BLaER1 treated with 17β-estradiol and CSF1 and Interleukin-3, amounts not matched to agents 10 nM and 100 nM (cell line): Measurements from ENCODE around the gene IGF2BP2.
A peak's percentile ranks its signal among the peaks of the same experiment; 100 is the strongest.
"Not testable (repeated sequence)": the region's sequence is repeated elsewhere in the genome, so short reads cannot be mapped to it uniquely, and the experiment has no call there.

Experiments
- H3K27ac ChIP-seq, 11 experiments: shearing (Covaris generic); formaldehyde crosslinking; 2 replicates each; pipeline ENCODE4 v1.8.1; 2022
- H3K27me3 ChIP-seq, 11 experiments: shearing (Covaris generic); formaldehyde crosslinking; 2 replicates each; pipeline ENCODE4 v1.8.1; 2022
- H3K36me3 ChIP-seq, 11 experiments: shearing (Covaris generic); formaldehyde crosslinking; 2 replicates each; pipeline ENCODE4 v1.8.1; 2022
- H3K4me1 ChIP-seq, 10 experiments: shearing (Covaris generic); formaldehyde crosslinking; 2 replicates each; pipeline ENCODE4 v1.8.1; 2022
- H3K4me2 ChIP-seq, 11 experiments: shearing (Covaris generic); formaldehyde crosslinking; 2 replicates each; pipeline ENCODE4 v1.8.1; 2022
- H3K4me3 ChIP-seq, 10 experiments: shearing (Covaris generic); formaldehyde crosslinking; 2 replicates each; pipeline ENCODE4 v1.8.1; 2022
- H3K9ac ChIP-seq, 11 experiments: shearing (Covaris generic); formaldehyde crosslinking; 2 replicates each; pipeline ENCODE4 v1.8.1; 2022
- H3K9me3 ChIP-seq, 11 experiments: shearing (Covaris generic); formaldehyde crosslinking; replicated peaks in 1 of 11; 2 replicates each; pipeline ENCODE4 v1.8.1; 2022
- H4K20me1 ChIP-seq, 11 experiments: shearing (Covaris generic); formaldehyde crosslinking; 2 replicates each; pipeline ENCODE4 v1.8.1; 2022
- Cebpa-rat ChIP-seq, 11 experiments: shearing (Covaris generic); IDR thresholded peaks; 2 replicates each; pipeline ENCODE4 v1.8.1; 2022

Gene IGF2BP2

GRCh38 chr3:185709251-185709955 is 115.4 kb downstream of the IGF2BP2 start:
- Histone ChIP-seq H3K4me3 (no peak overlapping the region), H3K27me3 (no peaks in the 10 kb centered on the region), H3K9me3 (peaks cover 0 to 10% (median 3%) of the 10 kb centered on the region in 11 experiments; a peak in 4 of 22 replicates), H3K36me3 (no peaks in the 10 kb centered on the region), H3K27ac (no peak overlapping the region), H4K20me1 (no peaks in the 10 kb centered on the region), H3K4me2 (peak overlapping the region in 9 of 11 experiments; percentile 1 to 67 (median 50); a peak in 16 of 22 replicates), H3K9ac (no peak overlapping the region), H3K4me1 (peaks cover 0 to 24% (median 14%) of the 10 kb centered on the region in 10 experiments; a peak in 14 of 20 replicates)
- no peak for TF ChIP-seq Cebpa-rat (IDR thresholded peaks at IDR 0.05)

- H3K36me3 ChIP-seq, result no peaks in the 10 kb centered on the region
- H3K9ac ChIP-seq, result no peak overlapping the region
- peak overlapping the region in 4 of 11 experiments; percentile 2 to 67 (median 56); a peak in 4 of 22 replicates for H3K4me2 ChIP-seq
- H4K20me1 ChIP-seq, result no peaks in the 10 kb centered on the region
- TF ChIP-seq Cebpa-rat (IDR thresholded peaks at IDR 0.05), result no peak
- no peak overlapping the region for H3K27ac ChIP-seq
- no peak overlapping the region for H3K4me3 ChIP-seq
- H3K4me1 ChIP-seq, result peaks cover 0 to 34% (median 14%) of the 10 kb centered on the region in 10 experiments; a peak in 14 of 20 replicates
- no peaks in the 10 kb centered on the region for H3K27me3 ChIP-seq
- peaks cover 0 to 12% (median 5%) of the 10 kb centered on the region in 11 experiments; a peak in 4 of 22 replicates for H3K9me3 ChIP-seq
Observed at GRCh38 chr3:185708392-185708791, 116.5 kb downstream of the IGF2BP2 start.

GRCh38 chr3:185705498-185705897 is 119.3 kb downstream of the IGF2BP2 start:
- H3K9me3 ChIP-seq, result peaks cover 0 to 12% (median 5%) of the 10 kb centered on the region in 11 experiments; a peak in 4 of 22 replicates

GRCh38 chr3:185702262-185703225 is 122.3 kb downstream of the IGF2BP2 start:
- peak overlapping the region in 8 of 11 experiments; percentile 16 to 67 (median 35); a peak in 10 of 22 replicates for H3K9ac ChIP-seq
- peaks cover 18 to 53% (median 29%) of the 10 kb centered on the region in 10 experiments for H3K4me1 ChIP-seq
- TF ChIP-seq Cebpa-rat (IDR thresholded peaks at IDR 0.05), result no peak
- H3K9me3 ChIP-seq, result peaks cover 0 to 12% (median 5%) of the 10 kb centered on the region in 11 experiments; a peak in 4 of 22 replicates
- no peaks in the 10 kb centered on the region for H4K20me1 ChIP-seq
- H3K4me3 ChIP-seq, result peak overlapping the region in 8 of 10 experiments; percentile 9 to 57 (median 47); a peak in 14 of 20 replicates
- H3K27me3 ChIP-seq, result no peaks in the 10 kb centered on the region
- peak overlapping the region; percentile 70 to 97 (median 84) for H3K4me2 ChIP-seq
- peak overlapping the region in 2 of 11 experiments; percentile 5 to 21; a peak in 3 of 22 replicates for H3K27ac ChIP-seq
- H3K36me3 ChIP-seq, result no peaks in the 10 kb centered on the region

More at GRCh38 chr3:185705498-185705897, 119.3 kb downstream of the IGF2BP2 start:
- TF ChIP-seq Cebpa-rat (IDR thresholded peaks at IDR 0.05), result no peak
- H3K9ac ChIP-seq, result no peak overlapping the region
- peaks cover 18 to 54% (median 32%) of the 10 kb centered on the region in 10 experiments for H3K4me1 ChIP-seq
- H3K36me3 ChIP-seq, result no peaks in the 10 kb centered on the region
- H3K4me2 ChIP-seq, result no peak overlapping the region
- no peak overlapping the region for H3K4me3 ChIP-seq
- no peaks in the 10 kb centered on the region for H4K20me1 ChIP-seq
- H3K27me3 ChIP-seq, result no peaks in the 10 kb centered on the region
- H3K27ac ChIP-seq, result no peak overlapping the region

GRCh38 chr3:185701611-185702261 is 123.1 kb downstream of the IGF2BP2 start:
- peak overlapping the region in 3 of 11 experiments; percentile 5 to 21 (median 13); a peak in 4 of 22 replicates for H3K27ac ChIP-seq
- peaks cover 0 to 12% (median 5%) of the 10 kb centered on the region in 11 experiments; a peak in 4 of 22 replicates for H3K9me3 ChIP-seq
- peak overlapping the region in 8 of 11 experiments; percentile 16 to 67 (median 35); a peak in 11 of 22 replicates for H3K9ac ChIP-seq
- H3K4me3 ChIP-seq, result peak overlapping the region in 8 of 10 experiments; percentile 9 to 57 (median 47); a peak in 14 of 20 replicates
- no peak for TF ChIP-seq Cebpa-rat (IDR thresholded peaks at IDR 0.05)
- no peaks in the 10 kb centered on the region for H3K36me3 ChIP-seq
- H3K4me1 ChIP-seq, result peaks cover 18 to 53% (median 29%) of the 10 kb centered on the region in 10 experiments
- peak overlapping the region; percentile 70 to 97 (median 84) for H3K4me2 ChIP-seq
- H3K27me3 ChIP-seq, result no peaks in the 10 kb centered on the region
- H4K20me1 ChIP-seq, result no peaks in the 10 kb centered on the region

- Histone ChIP-seq H3K36me3 (no peaks in the 10 kb centered on the region), H3K4me3 (no peak overlapping the region), H3K27me3 (no peaks in the 10 kb centered on the region), H3K27ac (no peak overlapping the region), H3K4me2 (peak overlapping the region in 6 of 11 experiments; percentile 7 to 95 (median 40); a peak in 11 of 22 replicates), H3K9me3 (peaks cover 0 to 9% (median 0%) of the 10 kb centered on the region in 11 experiments; a peak in 2 of 22 replicates), H4K20me1 (no peaks in the 10 kb centered on the region), H3K4me1 (peaks cover 18 to 53% (median 29%) of the 10 kb centered on the region in 10 experiments), H3K9ac (no peak overlapping the region)
- TF ChIP-seq Cebpa-rat (IDR thresholded peaks at IDR 0.05), result no peak
Observed at GRCh38 chr3:185699927-185700326, 124.9 kb downstream of the IGF2BP2 start.

- not testable (repeated sequence) for H4K20me1 ChIP-seq, H3K4me2 ChIP-seq, H3K4me3 ChIP-seq, H3K9ac ChIP-seq, H3K27me3 ChIP-seq, H3K9me3 ChIP-seq, H3K27ac ChIP-seq, H3K36me3 ChIP-seq
- peaks cover 10 to 31% (median 19%) of the 10 kb centered on the region in 10 experiments for H3K4me1 ChIP-seq
Observed at GRCh38 chr3:185697228-185697627, 127.6 kb downstream of the IGF2BP2 start.

GRCh38 chr3:185696039-185696438 is 128.8 kb downstream of the IGF2BP2 start:
- peaks cover 0 to 8% (median 0%) of the 10 kb centered on the region in 11 experiments; a peak in 1 of 22 replicates for H3K36me3 ChIP-seq
- no peak overlapping the region for H3K4me2 ChIP-seq

More at GRCh38 chr3:185696039-185696438, 128.8 kb downstream of the IGF2BP2 start:
- Histone ChIP-seq H4K20me1 (no peaks in the 10 kb centered on the region), H3K9me3 (no peaks in the 10 kb centered on the region), H3K4me3 (no peak overlapping the region), H3K27me3 (no peaks in the 10 kb centered on the region), H3K4me1 (peaks cover 0 to 19% (median 7%) of the 10 kb centered on the region in 10 experiments; a peak in 11 of 20 replicates), H3K9ac (no peak overlapping the region), H3K27ac (no peak overlapping the region)
- no peak for TF ChIP-seq Cebpa-rat (IDR thresholded peaks at IDR 0.05)
